GM19239 (cell line): ENCODE measurements around the gene CSN1S1.
"Not testable (repeated sequence)": the region's sequence is repeated elsewhere in the genome, so short reads cannot be mapped to it uniquely, and the experiment has no call there.

ENCODE experiments used
- DNase-seq: peaks from one replicate; pipeline ENCODE4 v3.0.0; 2011; ENCODE audit warnings: low spot score; ENCODE audit not compliant: insufficient read length
- FAIRE-seq: peaks from 2 replicates; lab custom pipeline; 2011; peaks lifted over from hg19 to GRCh38; lab: Jason Lieb, UNC

CSN1S1 gene, protein sequence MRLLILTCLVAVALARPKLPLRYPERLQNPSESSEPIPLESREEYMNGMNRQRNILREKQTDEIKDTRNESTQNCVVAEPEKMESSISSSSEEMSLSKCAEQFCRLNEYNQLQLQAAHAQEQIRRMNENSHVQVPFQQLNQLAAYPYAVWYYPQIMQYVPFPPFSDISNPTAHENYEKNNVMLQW

DNA sequence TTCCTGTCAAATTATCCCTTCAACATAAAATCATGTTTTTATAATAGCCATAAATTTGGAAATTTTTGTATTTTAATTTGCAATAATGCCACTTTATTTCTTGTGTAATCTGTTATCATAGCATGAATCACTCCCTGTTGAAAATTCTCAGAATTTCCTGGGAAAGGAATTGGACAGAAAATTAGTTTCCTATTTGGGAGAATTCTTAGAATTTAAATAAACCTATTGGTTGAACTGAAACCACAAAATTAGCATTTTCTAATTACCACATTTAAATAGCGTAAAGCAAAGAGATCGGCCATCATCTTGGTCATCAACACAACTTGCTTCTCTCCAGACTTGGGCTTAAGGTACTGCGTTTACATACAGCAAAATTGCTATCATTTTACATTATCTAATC is at the start of gene CSN1S1:
Gene CSN1S1 (plus strand): TSS at position 301 of the 400 bp plus-strand sequence. CDS start 1,488 bp downstream, outside the sequence.
- FAIRE-seq (no peak), DNase-seq (no peak)

DNA sequence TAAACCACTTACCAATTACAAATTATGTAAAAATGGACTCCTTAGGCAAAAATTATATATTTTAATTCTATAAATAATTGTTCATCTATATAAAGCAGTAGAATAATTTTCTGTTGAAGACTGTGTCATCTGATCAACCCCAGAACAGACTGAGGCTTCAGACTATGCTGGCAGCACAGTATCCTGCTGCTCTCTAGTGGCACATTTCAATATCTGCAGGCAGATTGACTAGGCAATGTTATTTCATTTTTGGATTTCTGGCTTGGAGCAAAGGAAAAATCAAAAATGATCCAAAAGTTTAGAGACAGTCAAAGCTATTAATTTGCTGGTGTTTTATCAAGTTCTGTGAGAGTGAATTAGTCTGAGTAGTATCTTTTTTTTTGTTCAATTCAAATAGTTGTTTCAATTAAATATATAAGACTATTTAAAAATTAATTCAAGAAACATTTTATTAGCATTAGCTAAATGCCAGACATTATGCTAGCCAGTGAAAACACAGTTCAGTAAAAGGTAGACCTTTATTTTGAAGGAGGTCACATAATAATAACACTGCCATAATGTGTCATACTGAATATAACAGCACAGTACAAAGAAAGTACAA is 49.6 kb upstream of the CSN1S1 start:
- DNase-seq (peak; percentile 10), FAIRE-seq (peak; percentile 85)

DNA sequence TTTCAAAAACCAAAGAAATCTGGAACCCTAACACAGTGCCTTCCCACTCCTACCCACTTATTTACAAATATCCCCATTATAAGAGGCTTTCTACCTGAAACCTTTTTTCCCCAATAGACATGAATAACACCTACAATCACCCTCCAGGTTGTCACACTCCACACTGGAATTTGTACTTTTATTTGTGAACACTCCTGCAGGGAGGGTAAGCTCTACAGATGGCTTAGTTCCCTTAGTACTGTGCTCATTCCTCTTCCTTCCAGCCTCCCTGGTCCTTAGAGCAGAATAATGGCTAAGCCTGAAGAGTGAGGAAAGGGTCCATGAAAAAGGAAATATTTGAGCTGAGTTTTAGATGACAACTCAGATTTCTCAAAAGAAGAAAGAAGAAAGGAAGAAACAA is 48.7 kb upstream of the CSN1S1 start:
- FAIRE-seq, result no peak
- no peak for DNase-seq

DNA sequence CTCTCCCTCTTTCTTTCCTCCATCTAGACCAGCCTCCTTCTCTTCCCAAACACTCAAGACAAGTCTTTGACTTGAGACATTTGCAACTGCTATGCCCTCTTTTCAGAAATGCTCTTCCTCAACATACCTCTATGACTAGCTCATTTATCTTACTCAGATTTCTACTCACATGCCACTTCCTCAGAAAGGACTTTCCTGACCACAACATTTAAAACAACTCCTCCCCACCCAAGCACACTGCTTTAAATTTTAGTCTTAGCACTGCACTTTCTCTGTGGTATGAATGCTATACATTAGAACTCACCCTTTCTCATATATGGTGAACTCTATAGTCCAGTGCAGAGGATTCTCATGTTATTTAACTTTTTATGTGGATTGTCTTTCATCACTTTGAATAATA is 42.5 kb upstream of the CSN1S1 start:
- no peak for FAIRE-seq

DNA sequence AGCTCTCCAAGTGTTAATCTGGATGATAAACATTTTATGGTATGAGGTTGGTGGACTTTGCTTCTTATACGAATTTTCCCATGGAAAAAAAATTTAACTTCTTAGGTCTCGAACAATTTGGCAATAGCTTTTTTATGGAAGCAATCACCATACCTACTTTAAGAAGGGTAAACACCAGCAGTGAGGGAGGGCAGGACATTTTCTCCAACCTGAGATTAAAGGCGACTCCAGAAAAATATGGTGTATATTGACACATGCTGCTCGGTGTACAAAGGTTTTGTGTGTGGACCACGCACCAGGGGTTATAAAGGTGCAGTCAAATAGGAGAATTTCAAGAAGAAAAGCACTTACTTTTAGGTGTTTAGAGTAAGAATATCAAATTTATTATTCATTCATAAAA is 36.7 kb upstream of the CSN1S1 start:
- FAIRE-seq (no peak), DNase-seq (no peak)

More for the DNA sequence above, 42.5 kb upstream of the CSN1S1 start:
- DNase-seq, result no peak

DNA sequence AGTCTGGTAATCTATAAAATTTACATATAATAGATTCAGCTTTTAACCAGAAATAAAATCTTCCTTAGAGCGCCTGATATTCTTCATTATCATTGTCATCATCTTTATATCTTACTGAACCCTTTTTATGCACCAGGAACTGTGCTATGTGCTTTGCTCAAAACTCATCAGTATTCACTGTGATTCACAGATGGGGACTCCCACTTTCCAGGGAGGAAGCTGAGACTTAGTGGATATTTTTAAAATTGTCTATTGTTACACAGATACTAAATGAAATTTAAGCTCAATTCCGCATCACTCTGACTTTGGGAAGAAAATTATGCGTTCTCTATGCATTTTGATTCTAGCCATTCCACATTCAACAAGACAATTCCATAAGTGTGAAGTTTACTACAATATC is 36.1 kb upstream of the CSN1S1 start:
- no peak for FAIRE-seq
- no peak for DNase-seq

DNA sequence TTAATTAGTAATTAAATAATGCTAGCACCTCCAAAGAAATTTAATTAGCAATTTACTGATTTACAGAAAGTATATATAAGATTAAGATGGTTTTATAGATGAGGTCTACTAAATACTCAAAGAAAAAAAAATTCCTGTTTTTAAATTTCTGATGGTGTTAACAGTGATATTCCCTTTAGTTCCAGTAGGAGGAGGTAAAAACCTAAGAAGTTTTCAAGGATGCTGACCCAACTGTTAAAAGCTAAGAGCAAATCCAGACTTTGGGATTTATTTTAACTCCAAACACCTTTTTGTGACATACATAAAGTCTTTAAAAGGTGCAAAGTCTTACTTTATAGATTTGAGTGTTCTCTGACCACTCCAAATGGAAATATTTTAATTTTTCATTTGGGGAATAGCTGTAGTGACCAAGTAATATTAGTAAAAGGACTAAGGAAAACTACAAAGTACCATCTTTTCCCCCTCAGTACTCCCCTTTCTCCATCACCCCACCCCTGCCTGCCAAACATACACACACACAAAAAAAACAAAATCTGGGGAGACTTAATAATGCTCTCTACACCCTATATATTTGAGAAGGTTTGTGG is 34.2 kb upstream of the CSN1S1 start:
- FAIRE-seq, result no peak
- no peak for DNase-seq

DNA sequence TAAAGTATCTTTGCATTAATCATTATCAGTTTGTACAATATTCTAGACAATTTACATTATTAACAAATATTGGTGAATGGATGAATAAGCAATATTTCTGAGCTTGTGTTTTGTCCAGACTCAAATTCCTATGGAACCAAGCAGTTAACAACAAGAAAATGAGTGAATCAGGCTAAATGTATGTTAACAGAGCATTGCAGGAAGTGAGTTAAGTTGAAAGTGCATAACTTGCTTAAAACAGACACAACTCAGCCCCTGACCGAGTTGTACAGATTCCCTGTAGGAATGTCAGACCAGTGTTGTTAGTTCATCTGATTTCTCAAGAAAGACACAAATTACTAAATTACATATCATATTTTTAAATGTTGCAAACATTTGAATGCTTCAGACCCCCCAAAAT is 23.7 kb upstream of the CSN1S1 start:
- peak; percentile 21 for FAIRE-seq

DNA sequence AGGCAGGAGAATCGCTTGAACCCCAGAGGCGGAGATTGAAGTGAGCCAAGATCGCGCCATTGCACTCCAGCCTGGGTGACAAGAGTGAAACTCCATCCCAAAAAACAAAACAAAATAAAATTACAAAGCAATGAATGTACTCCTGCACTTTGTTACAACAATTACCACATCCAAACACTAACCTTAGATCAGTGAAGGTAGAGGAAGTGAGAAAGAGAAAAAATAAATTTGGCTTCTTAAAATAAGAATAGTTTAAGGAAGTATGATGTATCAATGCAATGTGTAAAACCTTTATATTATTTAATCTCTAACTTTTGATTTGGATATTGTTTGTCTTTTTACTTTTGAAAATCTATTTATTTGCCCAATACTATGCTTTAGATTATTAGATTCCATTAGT is 21.7 kb upstream of the CSN1S1 start:
- DNase-seq, result no peak
- FAIRE-seq, result no peak

More for the DNA sequence above, 23.7 kb upstream of the CSN1S1 start:
- no peak for DNase-seq

DNA sequence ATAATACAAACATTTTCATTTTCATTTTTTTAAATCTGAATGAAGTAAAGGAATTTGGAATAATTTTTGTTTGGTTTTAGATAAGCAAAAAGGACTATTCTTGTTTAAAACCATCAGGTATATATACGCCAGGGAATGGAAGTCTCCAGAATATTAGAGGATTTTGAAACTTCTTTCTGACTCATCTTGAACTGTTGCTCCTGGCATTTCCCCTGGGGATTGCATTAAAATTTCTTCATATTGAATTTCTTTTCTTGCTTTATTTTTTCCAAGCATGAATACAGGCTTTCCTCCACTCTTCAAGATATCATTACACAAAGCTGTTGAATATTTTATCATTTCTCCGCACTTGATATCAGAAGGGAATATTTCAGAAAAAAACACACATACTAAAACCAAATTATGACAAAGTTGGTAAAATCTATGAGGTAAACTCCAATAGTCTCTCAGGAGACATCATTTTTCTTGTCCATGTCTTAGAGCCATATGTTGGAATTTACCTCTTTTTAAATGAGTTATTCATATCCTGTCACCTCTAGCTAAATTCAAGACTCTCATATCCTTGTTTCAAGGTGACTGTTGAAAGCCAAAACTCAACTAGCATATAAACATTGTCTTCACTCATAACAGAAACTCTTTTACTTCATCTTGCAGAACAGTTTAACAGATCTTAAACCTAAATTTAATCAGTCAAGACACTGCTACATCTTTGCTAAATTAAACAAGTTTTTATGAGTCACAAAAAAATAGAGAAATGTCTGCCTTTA is 20.7 kb upstream of the CSN1S1 start:
- DNase-seq (no peak), FAIRE-seq (peak; percentile 81)

DNA sequence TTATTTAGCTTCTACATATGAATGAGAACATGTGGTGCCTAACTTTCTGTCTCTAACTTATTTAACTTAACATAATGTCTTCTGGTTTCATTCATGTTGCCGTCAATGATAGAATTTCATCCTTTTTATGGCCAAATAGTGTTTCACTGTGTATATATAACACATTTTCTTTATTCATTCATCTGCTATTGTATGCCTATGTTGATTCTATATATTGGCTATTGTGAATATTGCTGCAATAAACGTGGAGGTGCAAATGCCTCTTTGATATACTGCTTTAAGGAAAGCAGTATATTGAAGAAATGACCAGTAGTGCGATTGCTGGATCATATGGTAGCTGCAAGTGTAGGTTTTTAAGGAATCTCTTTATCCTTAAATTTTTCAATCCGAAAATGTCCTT is 10.0 kb upstream of the CSN1S1 start:
- FAIRE-seq (no peak), DNase-seq (no peak)

DNA sequence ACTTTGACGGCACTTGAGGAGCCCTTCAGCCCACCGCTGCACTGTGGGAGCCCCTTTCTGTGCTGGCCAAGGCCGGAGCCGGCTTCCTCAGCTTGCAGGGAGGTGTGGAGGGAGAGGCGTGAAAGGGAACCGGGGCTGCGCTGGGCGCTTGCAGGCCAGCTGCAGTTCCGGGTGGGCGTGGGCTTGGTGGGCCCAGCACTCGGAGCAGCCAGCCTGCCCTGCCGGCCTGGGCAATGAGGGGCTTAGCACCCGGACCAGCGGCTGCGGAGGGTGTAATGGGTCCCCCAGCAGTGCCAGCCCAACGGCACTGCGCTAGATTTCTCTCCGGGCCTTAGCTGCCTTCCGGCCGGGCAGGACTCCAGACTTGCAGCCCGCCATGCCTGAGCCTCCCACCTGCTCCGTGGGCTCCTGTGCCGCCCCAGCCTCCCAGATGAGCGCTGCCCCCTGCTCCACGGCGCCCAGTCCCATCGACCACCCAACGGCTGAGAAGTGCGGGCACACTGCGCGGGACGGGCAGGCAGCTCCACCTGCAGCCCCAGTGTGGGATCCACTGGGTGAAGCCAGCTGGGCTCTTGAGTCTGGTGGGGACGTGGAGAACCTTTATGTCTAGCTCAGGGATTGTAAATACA is 7.0 kb upstream of the CSN1S1 start:
- DNase-seq, FAIRE-seq: not testable (repeated sequence)

DNA sequence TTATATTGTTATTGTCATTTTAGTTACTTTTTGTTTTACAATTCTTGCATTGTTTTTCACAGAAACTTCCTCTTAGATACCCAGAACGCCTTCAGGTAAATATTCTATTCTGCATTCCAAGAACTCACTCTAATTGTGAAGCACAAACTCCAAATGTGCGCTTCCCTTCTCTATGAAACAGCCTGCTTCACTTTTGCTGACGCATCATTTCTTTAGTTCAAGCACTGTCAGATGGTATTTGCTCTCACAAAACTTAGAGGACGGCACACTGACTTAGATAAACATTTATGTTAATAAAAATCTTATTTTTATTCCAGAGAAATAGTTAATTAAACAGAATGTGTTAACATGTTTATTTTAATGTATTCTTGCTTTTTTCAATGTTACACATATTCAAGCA is 3.3 kb downstream of the CSN1S1 start:
- no peak for DNase-seq
- FAIRE-seq, result no peak

DNA sequence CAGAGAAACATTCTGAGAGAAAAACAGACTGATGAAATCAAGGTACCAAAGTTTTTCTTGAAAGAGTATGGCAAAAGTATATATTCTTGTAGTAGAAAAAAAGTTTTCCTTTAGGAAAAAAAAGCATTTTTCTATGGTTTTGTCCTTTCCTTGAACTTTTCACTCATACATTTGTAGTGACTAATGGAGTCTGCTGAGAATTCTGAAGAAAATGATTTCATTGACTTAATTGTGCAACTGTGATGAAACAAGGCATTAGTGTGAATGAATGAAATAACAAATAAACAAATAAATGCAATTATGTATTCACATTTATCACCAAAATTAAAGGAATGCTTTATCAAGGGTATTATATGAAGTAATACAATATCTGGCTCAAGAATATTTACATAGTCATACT is 5.7 kb downstream of the CSN1S1 start:
- FAIRE-seq, result no peak
- no peak for DNase-seq

DNA sequence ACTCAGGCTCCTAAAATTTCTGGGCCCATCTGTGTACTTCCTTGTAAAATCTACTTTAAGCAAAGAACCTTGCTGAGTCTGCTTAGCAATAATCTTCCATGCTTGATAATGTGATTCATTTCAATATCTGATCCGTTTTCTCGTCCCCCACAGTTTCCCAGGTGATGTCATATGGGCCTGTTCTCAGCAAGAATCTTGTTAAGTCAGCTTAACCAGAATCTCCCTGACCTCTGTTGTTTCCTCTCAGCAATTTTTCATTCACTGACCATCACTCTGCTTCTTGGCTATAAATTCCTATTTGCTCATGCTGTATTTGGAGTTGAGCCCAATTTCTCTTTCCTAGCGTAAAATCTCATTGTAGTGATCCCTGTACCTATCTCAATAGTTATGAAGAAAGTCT is 20.7 kb downstream of the CSN1S1 start:
- no peak for FAIRE-seq

DNA sequence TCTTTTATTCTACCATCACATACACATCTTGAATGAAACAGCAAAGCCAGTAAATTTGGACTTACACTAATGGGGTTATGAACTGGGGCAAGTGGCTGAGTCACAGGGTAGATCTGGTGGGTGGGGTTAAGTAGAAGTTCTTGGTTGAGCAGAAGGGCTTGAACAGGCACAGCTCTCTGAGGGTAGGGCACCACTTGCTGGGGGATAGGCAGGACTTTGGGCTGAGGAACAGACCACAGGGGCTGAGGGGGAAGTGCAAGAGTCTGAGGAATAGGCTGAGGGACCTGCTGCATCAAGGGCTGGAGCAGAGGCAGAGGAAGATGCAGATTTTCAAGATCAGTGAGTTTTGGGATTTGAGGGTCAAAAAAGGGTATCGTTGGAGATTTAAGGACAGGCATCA is 26.3 kb downstream of the CSN1S1 start:
- FAIRE-seq, result no peak

More for the DNA sequence above, 20.7 kb downstream of the CSN1S1 start:
- DNase-seq, result no peak

DNA sequence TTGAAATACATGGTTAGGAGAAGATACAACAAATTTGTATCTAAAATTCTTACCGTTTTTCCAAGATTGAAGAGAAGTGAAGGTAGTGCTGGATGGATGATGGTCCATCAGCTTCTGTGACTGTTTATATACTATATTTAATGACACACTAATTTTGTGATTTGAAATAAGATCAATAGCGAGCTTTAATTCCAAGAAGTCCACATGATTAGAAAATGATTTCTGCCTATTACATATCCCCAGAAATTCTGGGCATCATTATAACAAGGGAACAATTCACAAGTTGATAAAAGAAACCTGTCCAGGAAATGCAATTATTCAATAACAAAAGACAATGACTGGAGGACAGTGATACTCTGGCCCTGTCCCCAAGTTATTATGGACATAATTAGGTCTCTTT is 34.8 kb downstream of the CSN1S1 start, which contains the start of gene CSN2:
Gene CSN2 (minus strand): TSS at position 101 of the 400 bp plus-strand sequence. CDS start 4,733 bp downstream, outside the sequence.
- no peak for DNase-seq
- no peak for FAIRE-seq

More for the DNA sequence above, 26.3 kb downstream of the CSN1S1 start:
- DNase-seq, result no peak

DNA sequence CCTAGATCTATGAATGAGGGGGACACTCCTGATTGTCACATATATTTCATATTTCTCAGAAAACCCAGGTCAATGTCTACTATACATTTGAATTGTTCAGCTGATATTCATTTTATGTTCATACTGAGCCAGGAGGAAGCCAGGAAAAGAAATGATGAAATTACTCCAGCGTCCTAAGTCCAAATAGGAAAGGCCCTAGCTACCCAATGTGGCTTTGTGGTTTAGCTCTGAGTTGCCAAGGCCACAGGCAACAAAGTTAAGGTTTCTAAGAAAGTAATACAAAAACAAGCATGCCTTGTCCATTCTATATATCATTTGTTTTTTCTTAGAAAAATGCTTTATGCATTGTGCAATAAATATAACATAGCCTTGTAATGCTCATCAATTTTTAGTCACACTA is 39.2 kb downstream of the CSN1S1 start:
- no peak for FAIRE-seq

DNA sequence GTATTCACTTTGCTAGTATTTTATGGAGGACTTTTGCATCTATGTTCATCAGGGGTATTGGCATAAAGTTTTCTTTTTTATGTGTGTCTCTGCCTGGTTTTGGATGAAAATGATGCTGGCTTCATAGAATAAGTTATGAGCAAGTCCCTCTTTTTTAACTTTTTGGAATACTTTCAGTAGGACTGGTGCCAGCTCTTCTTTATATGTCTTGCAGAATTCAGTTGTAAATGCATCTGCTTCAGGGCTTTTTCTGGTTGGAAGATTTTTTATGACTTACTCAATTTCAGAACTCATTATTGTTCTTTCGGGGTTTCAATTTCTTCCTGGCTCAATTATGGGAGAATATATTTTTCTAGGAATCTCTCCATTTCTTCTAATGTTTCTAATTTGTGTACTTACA is 43.8 kb downstream of the CSN1S1 start:
- FAIRE-seq, result no peak
- no peak for DNase-seq

More for the DNA sequence above, 39.2 kb downstream of the CSN1S1 start:
- DNase-seq, result no peak

DNA sequence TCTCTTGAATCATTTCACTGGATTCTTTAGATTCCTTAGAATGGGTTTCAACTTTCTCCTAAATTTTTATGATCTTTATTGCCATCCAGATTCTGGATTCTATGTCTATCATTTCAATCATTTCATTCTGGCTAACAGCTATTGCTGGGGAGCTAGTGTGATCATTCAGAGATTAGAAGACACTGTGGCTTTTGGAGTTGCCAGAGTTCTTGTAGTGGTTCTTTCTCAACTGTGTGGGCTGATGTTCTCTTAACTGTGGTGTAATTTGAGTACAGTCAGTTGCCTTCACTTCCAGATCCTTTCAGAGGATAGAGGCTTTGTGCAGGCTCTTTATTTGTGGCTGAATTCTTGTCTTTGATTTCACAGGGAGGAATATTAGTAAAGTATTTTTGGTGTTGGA is 46.7 kb downstream of the CSN1S1 start:
- no peak for FAIRE-seq
- no peak for DNase-seq
